ENCODE data around the gene CYBA.
"Not testable (repeated sequence)": the region's sequence is repeated elsewhere in the genome, so short reads cannot be mapped to it uniquely, and the experiment has no call there.

CYBA gene

DNA sequence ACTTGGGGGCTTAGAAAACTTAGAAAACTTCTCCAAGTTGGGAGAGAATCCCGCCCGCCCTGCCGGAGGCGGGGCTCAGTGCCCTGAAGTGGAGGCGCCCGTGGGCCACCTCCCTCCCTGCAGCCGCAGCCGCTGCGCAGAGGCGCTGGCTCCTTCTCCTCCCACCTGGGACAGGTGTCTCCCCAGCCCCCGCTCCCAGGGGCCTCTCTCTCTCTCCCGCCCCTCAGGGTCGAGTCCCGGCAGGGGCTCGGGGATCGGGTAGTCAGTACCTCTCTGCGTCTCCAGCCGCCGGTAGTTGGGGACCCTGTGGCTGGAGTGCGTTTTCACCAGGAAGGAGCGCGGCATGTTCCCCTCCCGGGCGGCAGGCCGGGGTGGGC, 35.2 kb upstream of the CYBA start:
- no peak for DNase-seq

GRCh38 chr16:88685156-88686061, 34.6 kb upstream of the CYBA start:
- peak; percentile 9 for DNase-seq

DNA sequence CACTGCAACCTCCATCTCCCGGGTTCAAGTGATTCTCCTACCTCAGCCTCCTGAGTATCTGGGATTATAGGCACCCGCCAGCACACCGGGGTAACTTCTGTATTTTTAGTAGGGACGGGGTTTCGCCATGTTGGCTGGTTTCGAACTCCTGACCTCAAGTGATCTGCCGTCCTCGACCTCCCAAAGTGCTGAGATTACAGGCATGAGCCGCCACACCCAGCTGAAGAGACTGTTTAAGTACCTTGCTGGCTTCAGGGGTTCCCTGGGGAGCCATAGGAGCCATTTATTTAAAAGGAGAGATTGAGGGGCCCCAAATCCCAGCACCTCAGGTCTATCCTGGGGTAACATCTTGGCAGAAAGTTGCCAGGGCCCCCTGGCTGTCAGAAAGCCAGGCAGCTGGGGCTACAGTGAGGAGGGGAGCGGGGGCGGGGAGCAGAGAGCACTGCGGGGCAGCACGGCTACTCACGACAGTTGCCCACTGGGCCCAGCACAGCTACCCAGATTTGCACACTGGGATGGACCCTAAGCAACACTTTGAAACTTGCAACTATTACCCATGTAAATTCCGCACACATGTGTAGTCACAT, 33.8 kb upstream of the CYBA start:
- no peak for DNase-seq

GRCh38 chr16:88681709-88682451, 31.0 kb upstream of the CYBA start:
- DNase-seq, result no peak

- no peak for DNase-seq
Measured at GRCh38 chr16:88681084-88681680, 30.3 kb upstream of the CYBA start.

- no peak for DNase-seq
Measured at GRCh38 chr16:88680554-88681083, 29.8 kb upstream of the CYBA start.

DNA sequence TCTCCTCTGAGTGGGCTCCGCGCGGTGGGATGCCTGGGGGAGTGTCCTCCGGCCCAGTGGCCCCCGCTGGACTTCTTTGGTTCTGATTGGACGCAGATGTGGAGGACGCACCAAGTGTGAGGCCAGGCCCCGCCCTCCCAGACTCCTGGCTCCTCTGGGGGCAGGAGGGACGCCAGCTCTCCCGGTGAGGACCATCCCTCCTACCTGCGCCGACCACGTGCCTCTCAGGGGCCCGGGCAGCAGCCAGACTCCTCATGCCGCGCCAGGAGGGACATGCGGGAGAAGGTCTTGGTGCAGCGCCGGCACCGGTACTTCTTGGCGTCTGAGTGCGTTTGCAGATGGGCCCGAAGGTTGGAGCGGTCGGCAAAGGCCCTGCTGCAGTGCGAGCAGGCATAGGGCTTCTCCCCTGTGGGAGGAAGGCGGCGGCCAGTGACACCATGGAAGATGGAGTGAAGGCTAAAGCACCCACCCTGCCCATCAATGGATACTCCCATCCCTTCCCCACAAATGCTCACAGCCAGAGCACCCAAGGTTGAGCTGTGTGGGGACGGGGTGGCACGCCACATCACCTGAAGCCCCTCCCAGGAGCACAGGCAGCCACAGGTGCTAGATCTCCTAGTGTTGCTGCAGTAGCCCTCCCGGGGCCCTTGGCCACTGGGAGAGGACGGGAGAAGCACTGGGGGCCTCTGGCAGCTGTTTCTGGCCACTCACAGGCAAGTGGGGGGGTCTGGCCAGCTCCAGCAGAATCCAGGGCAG, 27.5 kb upstream of the CYBA start:
- DNase-seq, result no peak

DNA sequence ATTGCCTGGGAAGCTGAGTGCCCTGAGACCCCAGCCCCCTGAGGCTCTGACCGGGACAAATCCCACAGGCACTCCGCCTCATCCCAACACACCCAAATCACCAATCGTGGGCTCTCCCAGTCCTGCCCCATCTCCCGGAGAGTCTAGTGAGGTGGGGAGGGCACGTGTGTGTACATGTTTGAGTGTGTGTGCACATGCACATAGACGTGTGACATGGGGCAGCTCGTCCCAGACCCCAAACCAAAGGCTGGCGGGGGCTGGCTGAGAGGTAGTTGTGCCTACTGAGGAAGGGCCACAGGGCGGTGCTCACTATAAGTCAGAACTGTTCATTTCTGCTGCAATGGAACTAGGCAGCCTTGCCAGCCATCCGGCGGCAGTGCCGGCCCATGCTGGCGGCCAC, 26.9 kb upstream of the CYBA start:
- DNase-seq, result no peak

DNA sequence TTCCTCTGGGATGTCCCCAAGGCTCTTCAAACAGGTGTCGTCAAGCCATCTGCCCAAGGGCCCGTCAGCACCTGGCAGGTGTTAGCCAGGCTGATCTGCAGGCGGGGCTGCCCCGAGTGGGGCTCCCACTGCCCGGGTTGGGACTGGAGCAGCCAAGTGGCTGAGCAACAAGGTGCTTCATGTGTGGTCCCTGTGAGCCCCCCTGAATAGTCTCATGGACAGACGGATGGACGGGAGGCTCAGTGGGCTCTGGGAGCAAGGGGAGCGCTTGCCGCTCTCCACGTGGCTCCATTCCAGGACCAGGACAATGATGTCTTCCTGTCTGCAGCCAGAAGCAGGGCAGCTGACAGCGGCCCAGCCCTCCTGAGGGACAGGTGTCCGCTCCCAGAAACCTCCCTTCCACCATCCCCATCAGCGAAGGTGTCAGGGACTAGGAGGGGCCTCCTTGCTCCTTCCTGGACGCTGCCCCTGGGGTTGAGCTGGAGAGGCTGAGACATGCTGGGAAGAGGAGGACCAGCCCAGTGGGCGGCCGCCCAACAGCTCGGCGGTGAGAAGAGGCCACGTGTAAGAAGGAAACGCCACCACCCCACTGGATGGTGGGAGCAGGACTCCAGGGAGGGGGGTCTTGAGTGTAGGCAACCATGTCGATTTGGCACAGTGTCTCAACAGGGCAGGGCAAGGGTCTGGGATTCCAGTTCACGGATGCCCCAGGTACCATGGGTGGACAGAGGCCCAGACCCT, 25.8 kb upstream of the CYBA start:
- no peak for DNase-seq

- DNase-seq, result no peak
Measured at GRCh38 chr16:88673716-88674379, 23.0 kb upstream of the CYBA start.

DNA sequence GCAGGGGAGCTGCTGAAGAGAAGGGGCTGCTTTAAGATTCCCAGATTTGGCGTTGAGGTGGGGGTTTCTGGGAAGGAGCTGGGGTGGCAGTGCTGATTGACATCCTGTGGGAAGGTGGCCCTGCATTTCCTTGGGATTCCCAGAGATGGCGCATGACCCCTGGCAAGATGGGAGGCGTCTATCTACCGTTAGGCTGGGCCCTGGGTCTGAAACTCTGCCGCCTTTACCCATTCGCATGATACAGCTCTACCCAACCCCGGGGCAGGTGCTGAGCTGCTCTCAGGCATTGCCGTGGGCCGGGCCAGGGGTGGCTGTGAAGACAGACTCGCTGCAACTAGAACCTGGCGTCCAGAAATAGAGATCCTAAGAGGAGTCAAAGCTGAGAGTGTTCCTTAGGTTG, 21.9 kb upstream of the CYBA start:
- DNase-seq, result no peak

GRCh38 chr16:88671806-88672205, 21.0 kb upstream of the CYBA start:
- no peak for DNase-seq

DNA sequence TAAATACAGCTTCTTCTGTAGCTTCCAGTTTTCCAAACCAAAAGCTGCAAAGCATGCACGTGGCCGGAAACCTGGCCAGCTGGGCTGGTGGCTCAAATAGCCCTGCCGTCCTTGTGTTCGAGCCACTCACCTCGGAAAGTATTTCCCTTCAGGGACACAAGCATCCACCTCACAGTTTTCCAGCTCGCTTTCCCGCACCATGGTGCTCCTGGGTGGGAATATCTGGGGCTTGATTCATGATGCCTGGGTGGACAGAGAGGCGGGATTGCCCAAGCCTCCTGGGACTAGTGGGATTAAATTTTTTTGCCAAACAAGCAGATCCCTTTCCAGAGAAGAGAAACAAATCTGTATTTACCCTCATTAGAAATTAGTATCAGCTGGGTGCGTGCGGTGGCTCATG, 19.1 kb upstream of the CYBA start:
- DNase-seq, result no peak

- not testable (repeated sequence) for DNase-seq
Measured at GRCh38 chr16:88669493-88669892, 18.6 kb upstream of the CYBA start.

DNA sequence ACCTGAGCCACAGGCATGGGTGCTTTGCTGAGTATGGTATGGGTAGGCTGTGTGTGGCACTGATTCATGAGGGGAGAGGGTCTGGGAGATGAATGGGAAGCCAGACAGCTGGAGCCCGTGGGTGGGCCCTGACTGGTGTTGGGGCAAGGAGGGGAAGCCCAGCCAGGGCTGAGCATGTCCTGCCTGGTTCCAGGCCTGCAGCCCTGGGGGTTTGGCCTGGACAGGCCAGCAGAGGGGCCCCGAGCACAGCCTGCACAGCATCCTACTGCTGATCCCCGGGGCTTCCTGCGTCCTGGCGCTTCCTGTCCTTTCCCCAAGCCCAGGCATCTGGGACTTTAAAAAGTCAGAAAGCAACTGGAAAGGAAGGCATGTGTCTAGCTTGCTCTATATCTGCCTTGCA, 16.6 kb upstream of the CYBA start:
- no peak for DNase-seq

DNA sequence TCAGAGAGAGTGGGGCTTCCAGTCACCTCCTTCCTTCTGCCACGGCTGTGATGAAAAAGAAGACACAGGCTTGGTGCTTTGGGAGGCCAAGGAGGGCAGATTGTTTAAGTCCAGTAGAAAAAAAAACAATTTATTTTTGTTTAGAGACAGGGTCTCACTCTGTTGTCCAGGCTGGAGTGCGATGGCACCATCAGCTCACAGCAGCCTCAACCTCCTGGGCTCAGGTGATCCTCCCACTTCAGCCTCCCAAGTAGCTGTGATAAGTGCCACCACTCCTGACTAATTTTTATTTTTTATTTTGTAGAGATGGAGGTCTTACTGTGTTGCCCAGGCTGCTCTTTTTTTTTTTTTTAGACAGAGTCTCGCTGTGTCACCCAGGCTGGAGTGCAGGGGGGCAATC, 14.7 kb upstream of the CYBA start:
- no peak for DNase-seq

DNA sequence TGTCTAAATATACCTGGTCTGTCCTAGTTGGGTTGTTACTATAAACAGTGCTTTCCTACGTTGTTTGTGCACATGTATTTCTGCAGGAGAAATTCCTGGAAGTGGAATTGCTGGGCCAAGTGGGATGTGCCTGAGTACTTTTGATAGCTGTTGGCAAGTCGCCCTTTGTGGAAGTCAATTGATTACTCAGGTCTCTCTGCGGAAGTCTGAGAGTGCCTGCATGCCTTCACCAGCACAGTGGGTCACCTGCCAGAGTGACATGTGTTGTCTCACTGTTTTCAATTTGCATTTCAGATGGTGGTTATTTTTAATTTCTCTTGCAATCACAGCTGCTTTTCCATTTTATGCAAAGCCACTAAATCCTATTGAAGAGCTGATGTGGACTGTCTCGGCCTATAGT, 14.3 kb upstream of the CYBA start:
- no peak for DNase-seq

DNA sequence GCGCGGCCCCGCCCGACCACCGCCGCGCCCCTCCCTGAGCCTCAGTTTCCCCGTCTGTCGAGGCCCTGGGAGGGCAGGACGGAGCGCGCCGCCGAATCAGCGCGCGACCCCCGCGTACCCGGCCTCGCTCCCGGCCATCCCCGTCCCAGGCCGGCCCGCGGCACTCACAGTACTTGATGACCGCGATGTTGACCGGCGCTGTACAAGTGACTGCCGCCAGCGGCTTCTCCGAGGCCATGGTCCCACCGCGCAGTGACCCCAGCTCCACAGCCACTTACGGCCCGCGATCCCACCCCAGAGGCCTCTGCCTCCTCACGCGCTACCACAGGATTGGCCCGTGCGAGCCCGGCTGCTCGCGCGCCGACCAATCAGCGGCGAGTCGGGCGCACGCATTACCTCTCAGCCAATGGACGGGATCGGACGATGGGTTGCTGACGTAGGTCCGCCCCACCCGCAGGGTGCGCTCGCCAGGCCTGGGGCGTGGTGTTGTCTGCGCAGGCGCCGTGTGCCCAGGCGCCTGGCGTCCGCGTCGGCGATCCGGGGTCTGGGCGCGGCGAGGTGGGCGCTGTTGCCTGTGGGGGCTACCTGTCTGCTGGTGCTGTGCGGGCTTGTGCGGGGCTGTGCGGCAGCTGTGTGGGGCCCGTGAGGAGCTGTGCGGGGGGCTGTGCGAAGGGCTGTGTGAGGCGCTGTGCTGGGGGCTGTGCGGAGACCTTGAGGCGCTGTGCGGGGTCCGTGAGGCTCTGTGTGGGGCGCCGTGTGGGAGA, 12.2 kb upstream of the CYBA start, which contains the start of gene MVD:
Gene MVD, minus strand, starts transcription at position 249 of the 764 bp plus-strand sequence. Its CDS starts 11 bp downstream, at position 238.
- DNase-seq, result peak; percentile 90

DNA sequence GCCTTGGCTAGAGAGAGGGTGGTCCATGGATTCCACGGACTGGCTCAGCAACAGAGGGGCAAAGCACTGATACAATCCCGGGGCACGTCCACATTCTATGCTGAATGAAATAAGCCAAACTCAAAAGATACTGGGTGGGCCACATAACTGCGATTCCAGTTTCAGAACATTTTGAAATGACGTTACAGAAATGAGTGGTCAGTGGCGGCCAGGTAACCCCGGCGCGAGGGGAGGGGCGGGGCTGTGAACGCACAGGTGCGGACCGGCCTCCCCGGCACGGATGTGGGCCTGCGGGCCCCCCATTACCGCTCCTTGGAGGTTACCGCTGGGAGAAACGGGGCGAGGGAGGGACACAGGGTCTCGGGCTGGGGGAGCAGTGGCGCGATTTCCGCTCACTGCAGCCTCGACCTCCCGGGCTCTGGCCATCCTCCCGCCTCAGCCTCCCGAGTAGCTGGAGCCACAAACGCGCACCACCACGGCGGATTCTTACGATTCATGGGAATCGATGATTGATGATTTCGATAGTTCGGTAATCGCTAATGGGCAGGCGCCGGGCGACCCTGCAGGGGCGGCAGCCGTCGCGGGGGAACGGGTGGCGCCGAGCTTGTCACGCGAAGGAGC, 11.5 kb upstream of the CYBA start:
- no peak for DNase-seq

DNA sequence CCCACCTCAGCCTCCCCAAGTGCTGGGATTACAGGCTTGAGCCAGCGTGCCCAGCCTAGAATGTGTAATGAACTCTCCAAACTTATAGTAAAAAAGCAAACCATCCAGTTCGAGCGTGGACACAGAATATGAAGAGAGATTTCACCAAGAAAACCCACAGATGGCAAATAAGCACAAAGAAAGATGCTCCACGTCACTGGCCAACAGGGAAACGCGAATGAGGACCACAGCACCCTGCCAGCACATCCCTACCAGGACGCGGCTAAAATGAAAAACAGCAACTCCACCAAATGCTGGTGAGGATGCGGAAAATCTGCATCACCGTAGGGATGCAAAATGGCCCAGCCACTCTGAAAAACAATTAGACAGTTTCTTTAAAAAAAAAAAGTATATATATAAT, 10.6 kb upstream of the CYBA start:
- no peak for DNase-seq
